Mucosa of descending colon (tissue), 3 donors: Measurements from ENCODE around the gene RBCK1. TPM values are rescaled to one million over a fixed set of nuclear protein-coding genes. Genes with fewer than 3 reads are reported as not detected.
A peak's percentile ranks its signal among the peaks of the same experiment; 100 is the strongest.

Experiments
- ATAC-seq: fragments of 200-7000 bp; cut with Tn5 transposase; one replicate; pipeline ENCODE4 v1.9.1; 2020; ENCODE audit warnings: mild to moderate bottlenecking, moderate library complexity
- DNase-seq, 3 donors: peaks; one replicate each; pipeline ENCODE4 v3.0.0-alpha.2; 2020
- H3K36me3 ChIP-seq: fragments of 200-600 bp; one replicate; pipeline ENCODE4 v1.8.0; 2021; ENCODE audit warnings: low read depth, mild to moderate bottlenecking
- H3K4me1 ChIP-seq: fragments of 200-600 bp; one replicate; pipeline ENCODE4 v1.8.0; 2021; ENCODE audit warnings: low read depth, mild to moderate bottlenecking
- H3K4me3 ChIP-seq: fragments of 200-600 bp; one replicate; pipeline ENCODE4 v1.8.0; 2021; ENCODE audit warnings: mild to moderate bottlenecking
- H3K9me3 ChIP-seq: fragments of 200-600 bp; one replicate; pipeline ENCODE4 v1.8.0; 2021; ENCODE audit warnings: mild to moderate bottlenecking
- CTCF ChIP-seq: fragments of 200-600 bp; IDR thresholded peaks from one replicate; pipeline ENCODE4 v1.8.0; 2022; ENCODE audit warnings: antibody characterized with exemption, mild to moderate bottlenecking
- intact Hi-C, 2 donors: fragments of 100-400 bp; cut with DNase I in 1 of 2; cut with micrococcal nuclease in 1 of 2; formaldehyde crosslinking; loops; one replicate each; pipeline versions ENCODE4 v1.11.0 to v1.11.1; 2022; cut with DNase I, micrococcal nuclease
- total RNA-seq, 3 donors: library from RNA; stranded (reverse); fragmentation: NEBNext Ultra II Directional in 2 of 3; extraction: Animal tissue kit (Norgen Biotek cat#: 25700) in 2 of 3; gene quantifications; one replicate each; pipeline versions ENCODE4 v1.2.1 to v1.2.4, GENCODE V29; 2021 to 2023
- donor health status: DM: no; HTN: no; CAD: no; lungs with moderate emphysema.
- donor health status: DM: no; HTN: no; CAD: no.
- donor health status: DM: no; HTN: yes; CAD: no.

RBCK1 gene
- total RNA-seq, 3 donors from 2014 or later: 97.5 to 124 (median 117) TPM

- intact Hi-C loops: no loop called here
- DNase-seq (no peak), ATAC-seq (no peak)
- peaks cover 3% of the 10 kb centered on the region for H3K4me1 ChIP-seq
- no peaks in the 10 kb centered on the region for H3K36me3 ChIP-seq
- no peak overlapping the region for H3K4me3 ChIP-seq
- H3K9me3 ChIP-seq: no peaks in the 10 kb centered on the region
- no peak for TF ChIP-seq CTCF
Measured at GRCh38 chr20:416950-417800, 9.1 kb downstream of the RBCK1 start.

GRCh38 chr20:417801-418342 lies 9.8 kb downstream of the RBCK1 start:
- intact Hi-C loops: no loop called here
- no peak for ATAC-seq
- H3K4me1 ChIP-seq: peaks cover 3% of the 10 kb centered on the region
- no peak for TF ChIP-seq CTCF
- no peaks in the 10 kb centered on the region for H3K9me3 ChIP-seq
- no peak for DNase-seq
- no peaks in the 10 kb centered on the region for H3K36me3 ChIP-seq
- H3K4me3 ChIP-seq: no peak overlapping the region

GRCh38 chr20:418858-419365 lies 10.8 kb downstream of the RBCK1 start:
- ATAC-seq (no peak), DNase-seq (no peak)
- Histone ChIP-seq H3K4me1 (peaks cover 3% of the 10 kb centered on the region), H3K4me3 (no peak overlapping the region), H3K36me3 (no peaks in the 10 kb centered on the region), H3K9me3 (no peaks in the 10 kb centered on the region)
- intact Hi-C loops: no loop called here
- no peak for TF ChIP-seq CTCF

- peak; percentile 90 for ATAC-seq
- H3K9me3 ChIP-seq: no peaks in the 10 kb centered on the region
- peak; percentile 34 for TF ChIP-seq CTCF
- peaks cover 3% of the 10 kb centered on the region for H3K4me1 ChIP-seq
- intact Hi-C loops: no loop called here
- H3K36me3 ChIP-seq: no peaks in the 10 kb centered on the region
- peak; percentile 84 to 93 (median 90) for DNase-seq
- H3K4me3 ChIP-seq: no peak overlapping the region
Measured at GRCh38 chr20:419556-420165, 11.6 kb downstream of the RBCK1 start.

GRCh38 chr20:420166-420620 lies 12.1 kb downstream of the RBCK1 start:
- intact Hi-C loops: no loop called here
- no peaks in the 10 kb centered on the region for H3K9me3 ChIP-seq
- DNase-seq (no peak), ATAC-seq (peak; percentile 22)
- no peaks in the 10 kb centered on the region for H3K36me3 ChIP-seq
- TF ChIP-seq CTCF: no peak
- peaks cover 3% of the 10 kb centered on the region for H3K4me1 ChIP-seq
- H3K4me3 ChIP-seq: no peak overlapping the region
